ENCODE results near the gene ABCC4. TPM values are rescaled to one million over a fixed set of nuclear protein-coding genes. Genes with fewer than 3 reads are reported as not detected.

Gene ABCC4
- polyA plus RNA-seq, 1 donor from 2014 or later, result 2.4 TPM

DNA sequence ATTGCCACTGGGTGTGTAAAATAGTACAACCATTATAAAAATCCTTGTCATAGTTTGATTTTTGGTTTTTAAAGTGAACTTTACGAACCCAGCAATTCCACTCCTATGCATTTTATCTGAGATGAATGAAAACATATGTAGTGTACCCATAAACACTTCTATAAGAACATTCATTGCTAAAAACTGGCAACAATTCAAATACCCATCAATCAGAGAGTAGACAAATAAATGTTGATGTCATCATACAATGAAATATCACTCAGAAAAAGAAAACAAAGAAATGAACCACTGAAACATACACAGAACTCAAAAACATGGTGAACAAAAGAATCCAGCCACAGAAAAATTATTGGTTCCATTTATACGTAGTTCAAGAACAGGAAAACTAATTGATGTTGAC lies 202.3 kb downstream of the ABCC4 start (continued):
- TF ChIP-seq EZH2 (IDR thresholded peaks at IDR 0.05; ENCODE audit: borderline replicate concordance, insufficient read depth, low read length, poor library complexity, severe bottlenecking) (no peak), MXI1 (conservative IDR thresholded peaks at IDR 0.05; ENCODE audit: poor library complexity, severe bottlenecking) (no peak)

- Histone ChIP-seq H3K9ac (ENCODE audit: low read length) (no peak overlapping the region), H3K36me3 (ENCODE audit: insufficient read depth, low read length) (no peaks in the 10 kb centered on the region), H3K79me2 (replicated peaks; ENCODE audit: insufficient read depth, low read length) (no peaks in the 10 kb centered on the region), H3K4me3 (ENCODE audit: low read length) (no peak overlapping the region), H3F3A (ENCODE audit: insufficient read depth, low read length, poor library complexity, severe bottlenecking) (no peaks in the 10 kb centered on the region), H2AFZ (ENCODE audit: low read depth, low read length) (no peak overlapping the region), H3K27ac (ENCODE audit: low read length) (no peak overlapping the region), H4K20me1 (ENCODE audit: insufficient read depth) (no peaks in the 10 kb centered on the region), H3K27me3 (ENCODE audit: insufficient read depth, low read depth, low read length) (no peaks in the 10 kb centered on the region), H3K4me2 (ENCODE audit: low read length) (no peak overlapping the region), H3K9me3 (ENCODE audit: low read length) (no peaks in the 10 kb centered on the region), H3K9me2 (ENCODE audit: insufficient read depth, low read length) (no peaks in the 10 kb centered on the region)
- TF ChIP-seq TAF1 (IDR thresholded peaks at IDR 0.05; ENCODE audit: low read depth) (no peak), REST (IDR thresholded peaks at IDR 0.05; ENCODE audit: borderline replicate concordance) (no peak), EP300 (conservative IDR thresholded peaks at IDR 0.05; ENCODE audit: poor library complexity, severe bottlenecking) (no peak), MXI1 (conservative IDR thresholded peaks at IDR 0.05; ENCODE audit: poor library complexity, severe bottlenecking) (no peak), EZH2 (IDR thresholded peaks at IDR 0.05; ENCODE audit: borderline replicate concordance, insufficient read depth, low read length, poor library complexity, severe bottlenecking) (no peak), SMC3 (conservative IDR thresholded peaks at IDR 0.05; ENCODE audit: poor library complexity) (no peak), RAD21 (conservative IDR thresholded peaks at IDR 0.05) (no peak), POLR2AphosphoS5 (IDR thresholded peaks at IDR 0.05) (no peak)
- TF ChIP-seq, protein P1, sequence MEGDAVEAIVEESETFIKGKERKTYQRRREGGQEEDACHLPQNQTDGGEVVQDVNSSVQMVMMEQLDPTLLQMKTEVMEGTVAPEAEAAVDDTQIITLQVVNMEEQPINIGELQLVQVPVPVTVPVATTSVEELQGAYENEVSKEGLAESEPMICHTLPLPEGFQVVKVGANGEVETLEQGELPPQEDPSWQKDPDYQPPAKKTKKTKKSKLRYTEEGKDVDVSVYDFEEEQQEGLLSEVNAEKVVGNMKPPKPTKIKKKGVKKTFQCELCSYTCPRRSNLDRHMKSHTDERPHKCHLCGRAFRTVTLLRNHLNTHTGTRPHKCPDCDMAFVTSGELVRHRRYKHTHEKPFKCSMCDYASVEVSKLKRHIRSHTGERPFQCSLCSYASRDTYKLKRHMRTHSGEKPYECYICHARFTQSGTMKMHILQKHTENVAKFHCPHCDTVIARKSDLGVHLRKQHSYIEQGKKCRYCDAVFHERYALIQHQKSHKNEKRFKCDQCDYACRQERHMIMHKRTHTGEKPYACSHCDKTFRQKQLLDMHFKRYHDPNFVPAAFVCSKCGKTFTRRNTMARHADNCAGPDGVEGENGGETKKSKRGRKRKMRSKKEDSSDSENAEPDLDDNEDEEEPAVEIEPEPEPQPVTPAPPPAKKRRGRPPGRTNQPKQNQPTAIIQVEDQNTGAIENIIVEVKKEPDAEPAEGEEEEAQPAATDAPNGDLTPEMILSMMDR (IDR thresholded peaks at IDR 0.05; ENCODE audit: poor library complexity, severe bottlenecking), result no peak
These were observed 209.5 kb downstream of the ABCC4 start for GRCh38 chr13:95091755-95092154.

- Histone ChIP-seq H3K9me3 (ENCODE audit: low read length) (no peaks in the 10 kb centered on the region), H3K9ac (ENCODE audit: low read length) (no peak overlapping the region), H3K27me3 (ENCODE audit: insufficient read depth, low read depth, low read length) (no peaks in the 10 kb centered on the region), H2AFZ (ENCODE audit: low read depth, low read length) (no peak overlapping the region), H3K36me3 (ENCODE audit: insufficient read depth, low read length) (no peaks in the 10 kb centered on the region), H3K27ac (ENCODE audit: low read length) (no peak overlapping the region), H3K4me3 (ENCODE audit: low read length) (no peak overlapping the region), H3F3A (ENCODE audit: insufficient read depth, low read length, poor library complexity, severe bottlenecking) (no peaks in the 10 kb centered on the region), H4K20me1 (ENCODE audit: insufficient read depth) (no peaks in the 10 kb centered on the region), H3K4me2 (ENCODE audit: low read length) (no peak overlapping the region), H3K79me2 (replicated peaks; ENCODE audit: insufficient read depth, low read length) (no peaks in the 10 kb centered on the region), H3K9me2 (ENCODE audit: insufficient read depth, low read length) (no peaks in the 10 kb centered on the region)
- TF ChIP-seq SMC3 (conservative IDR thresholded peaks at IDR 0.05; ENCODE audit: poor library complexity) (no peak), MXI1 (conservative IDR thresholded peaks at IDR 0.05; ENCODE audit: poor library complexity, severe bottlenecking) (no peak), TAF1 (IDR thresholded peaks at IDR 0.05; ENCODE audit: low read depth) (no peak), REST (IDR thresholded peaks at IDR 0.05; ENCODE audit: borderline replicate concordance) (no peak), POLR2AphosphoS5 (IDR thresholded peaks at IDR 0.05) (no peak), EP300 (conservative IDR thresholded peaks at IDR 0.05; ENCODE audit: poor library complexity, severe bottlenecking) (no peak), EZH2 (IDR thresholded peaks at IDR 0.05; ENCODE audit: borderline replicate concordance, insufficient read depth, low read length, poor library complexity, severe bottlenecking) (no peak), RAD21 (conservative IDR thresholded peaks at IDR 0.05) (no peak)
- TF ChIP-seq, protein P1 (IDR thresholded peaks at IDR 0.05; ENCODE audit: poor library complexity, severe bottlenecking), result no peak
These were observed 213.4 kb downstream of the ABCC4 start for GRCh38 chr13:95087746-95088305.

Measured in neural cell (in vitro differentiated cells).